ENCODE measurements around the gene TRIM62.

DNA sequence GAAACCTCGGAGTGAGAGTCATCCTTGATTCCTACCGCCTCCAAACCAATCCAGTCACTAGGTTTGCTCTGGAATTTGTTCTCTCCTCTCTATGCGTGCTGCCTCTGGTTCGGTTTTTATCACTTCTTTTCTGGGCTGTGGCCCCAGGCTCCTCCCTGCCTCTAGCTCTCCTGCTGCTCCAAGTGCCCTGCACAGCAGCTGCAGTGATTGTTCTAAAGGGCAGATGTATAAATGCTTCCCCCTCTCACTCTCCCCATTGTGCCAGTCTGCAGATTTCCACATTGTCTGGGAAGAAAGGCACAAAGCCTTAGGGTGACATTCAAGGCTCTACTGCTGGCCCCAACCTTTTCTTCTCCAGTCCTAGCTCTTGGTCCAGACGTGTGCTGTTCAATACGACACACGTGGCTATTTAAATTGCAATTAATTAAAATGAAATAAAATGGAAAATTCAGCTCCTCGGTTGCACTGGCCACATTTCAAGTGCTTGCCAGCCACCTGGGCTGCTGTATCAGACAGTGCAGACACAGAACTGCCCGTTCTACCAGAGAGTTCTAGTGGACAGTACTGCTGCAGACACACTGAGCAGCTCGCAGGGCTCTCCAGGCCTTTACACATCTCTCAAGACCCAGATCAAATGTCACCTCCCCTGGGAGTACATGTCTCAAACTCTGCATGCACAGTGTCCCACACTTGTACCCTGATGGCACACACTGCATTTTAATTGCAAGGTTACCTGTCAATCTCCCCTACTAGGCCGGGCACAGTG lies 12.4 kb downstream of the TRIM62 start:
- TF ChIP-seq POLR2A (IDR thresholded peaks at IDR 0.05; ENCODE audit: low read depth, low read length), result no peak
- TF ChIP-seq POLR2AphosphoS5 (IDR thresholded peaks at IDR 0.05; ENCODE audit: low read depth, low read length), result no peak
- TF ChIP-seq TAF1 (IDR thresholded peaks at IDR 0.05; ENCODE audit: low read depth, low read length), result no peak

Data from GM12891 (cell line).